ENCODE data around the gene WDCP.

WDCP gene

DNA sequence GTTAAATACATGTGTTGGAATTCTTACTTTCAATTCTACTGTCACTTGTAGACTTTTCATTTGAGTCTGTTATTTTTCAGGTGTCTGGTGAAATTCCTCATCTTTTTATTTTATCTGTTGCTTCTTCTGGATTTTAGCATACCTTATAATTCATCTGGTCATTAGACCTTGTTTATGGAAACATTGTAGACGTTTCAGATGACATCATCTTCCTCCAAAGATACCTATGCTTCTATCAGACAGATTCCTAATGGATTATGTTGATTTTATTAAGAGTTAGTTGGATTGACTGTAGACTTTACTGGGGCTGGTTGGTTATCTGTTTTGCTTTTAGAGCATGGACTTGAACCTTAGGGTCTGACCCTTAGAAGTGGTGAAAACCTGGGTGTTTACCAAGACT, 52.6 kb downstream of the WDCP start:
- ChIA-PET POLR2A (no interaction called here), CTCF (interaction anchor here (0.8 kb wide), 1 partner anchor 127 kb away, joined by 3 read pairs; no protein-coding TSS in a partner anchor)
- TF ChIP-seq HDGF (IDR thresholded peaks at IDR 0.05; ENCODE audit: borderline replicate concordance) (no peak), ZNF384 (IDR thresholded peaks at IDR 0.05) (no peak), ELF4 (IDR thresholded peaks at IDR 0.05) (no peak), BHLHE40 (IDR thresholded peaks at IDR 0.05; ENCODE audit: borderline replicate concordance) (no peak), ARNT (IDR thresholded peaks at IDR 0.05) (no peak), L3MBTL2 (conservative IDR thresholded peaks at IDR 0.05) (no peak), NFRKB (IDR thresholded peaks at IDR 0.05) (no peak), FOXM1 (IDR thresholded peaks at IDR 0.05; ENCODE audit: borderline replicate concordance) (no peak), LEF1 (IDR thresholded peaks at IDR 0.05; ENCODE audit: borderline replicate concordance) (no peak), SP1 (IDR thresholded peaks at IDR 0.05) (no peak), CTBP1 (IDR thresholded peaks at IDR 0.05; ENCODE audit: borderline replicate concordance) (no peak)
- TF ChIP-seq, protein P1, sequence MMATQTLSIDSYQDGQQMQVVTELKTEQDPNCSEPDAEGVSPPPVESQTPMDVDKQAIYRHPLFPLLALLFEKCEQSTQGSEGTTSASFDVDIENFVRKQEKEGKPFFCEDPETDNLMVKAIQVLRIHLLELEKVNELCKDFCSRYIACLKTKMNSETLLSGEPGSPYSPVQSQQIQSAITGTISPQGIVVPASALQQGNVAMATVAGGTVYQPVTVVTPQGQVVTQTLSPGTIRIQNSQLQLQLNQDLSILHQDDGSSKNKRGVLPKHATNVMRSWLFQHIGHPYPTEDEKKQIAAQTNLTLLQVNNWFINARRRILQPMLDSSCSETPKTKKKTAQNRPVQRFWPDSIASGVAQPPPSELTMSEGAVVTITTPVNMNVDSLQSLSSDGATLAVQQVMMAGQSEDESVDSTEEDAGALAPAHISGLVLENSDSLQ (IDR thresholded peaks at IDR 0.05): no peak
- DNase-seq (ENCODE audit: extremely low spot score): no peak

DNA sequence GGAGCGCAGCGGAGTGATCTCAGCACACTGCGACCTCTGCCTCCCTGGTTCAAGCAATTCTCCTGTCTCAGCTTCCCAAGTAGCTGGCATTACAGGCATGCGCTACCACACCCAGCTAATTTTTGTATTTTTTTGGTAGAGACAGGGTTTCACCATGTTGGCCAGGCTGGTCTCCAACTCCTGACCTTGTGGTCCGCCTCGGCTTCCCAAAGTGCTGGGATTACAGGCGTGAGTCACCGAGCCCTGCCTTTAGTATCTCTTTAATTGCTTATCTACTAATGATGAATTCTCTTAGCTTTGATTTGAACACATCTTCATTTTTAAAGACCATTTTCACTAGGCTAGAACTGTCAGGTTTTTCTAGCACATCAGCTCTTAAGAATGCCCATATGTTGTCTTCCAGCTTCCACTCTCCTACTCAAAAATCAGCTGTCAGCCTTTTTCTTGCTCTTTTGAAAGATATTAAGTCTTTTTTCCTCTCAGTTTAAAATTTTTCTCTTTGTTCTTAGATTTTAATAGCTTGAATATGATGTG, 53.4 kb downstream of the WDCP start:
- POLR2A ChIA-PET: no interaction called here
- TF ChIP-seq, protein P1 (IDR thresholded peaks at IDR 0.05): no peak
- no peak for TF ChIP-seq TARDBP (IDR thresholded peaks at IDR 0.05)
- no peak for TF ChIP-seq HDGF (IDR thresholded peaks at IDR 0.05; ENCODE audit: borderline replicate concordance)
- no peak for TF ChIP-seq ARNT (IDR thresholded peaks at IDR 0.05)
- no peak for TF ChIP-seq L3MBTL2 (conservative IDR thresholded peaks at IDR 0.05)
- no peak for TF ChIP-seq SUZ12 (IDR thresholded peaks at IDR 0.05)
- no peak for TF ChIP-seq CTBP1 (IDR thresholded peaks at IDR 0.05; ENCODE audit: borderline replicate concordance)
- TF ChIP-seq FOXM1 (IDR thresholded peaks at IDR 0.05; ENCODE audit: borderline replicate concordance): no peak
- no peak for TF ChIP-seq LEF1 (IDR thresholded peaks at IDR 0.05; ENCODE audit: borderline replicate concordance)
- TF ChIP-seq ZNF384 (IDR thresholded peaks at IDR 0.05): no peak
- TF ChIP-seq SP1 (IDR thresholded peaks at IDR 0.05): no peak
- TF ChIP-seq BHLHE40 (IDR thresholded peaks at IDR 0.05; ENCODE audit: borderline replicate concordance): no peak
- TF ChIP-seq ELF4 (IDR thresholded peaks at IDR 0.05): no peak
- no peak for TF ChIP-seq FOXA1 (IDR thresholded peaks at IDR 0.05)
- TF ChIP-seq NFRKB (IDR thresholded peaks at IDR 0.05): no peak
- DNase-seq (ENCODE audit: extremely low spot score): no peak
- CTCF ChIA-PET: no interaction called here

GRCh38 chr2:23992931-23993330, 54.3 kb downstream of the WDCP start:
- no peak for DNase-seq (ENCODE audit: extremely low spot score)
- CTCF ChIA-PET: no interaction called here
- TF ChIP-seq, protein P1 (IDR thresholded peaks at IDR 0.05): no peak
- no peak for TF ChIP-seq L3MBTL2 (conservative IDR thresholded peaks at IDR 0.05)
- TF ChIP-seq BHLHE40 (IDR thresholded peaks at IDR 0.05; ENCODE audit: borderline replicate concordance): no peak
- TF ChIP-seq ZNF384 (IDR thresholded peaks at IDR 0.05): no peak
- no peak for TF ChIP-seq FOXK2 (IDR thresholded peaks at IDR 0.05)
- TF ChIP-seq NFRKB (IDR thresholded peaks at IDR 0.05): no peak
- TF ChIP-seq CTBP1 (IDR thresholded peaks at IDR 0.05; ENCODE audit: borderline replicate concordance): no peak
- TF ChIP-seq ELF4 (IDR thresholded peaks at IDR 0.05): no peak
- TF ChIP-seq FOXA1 (IDR thresholded peaks at IDR 0.05): no peak
- no peak for TF ChIP-seq FOXM1 (IDR thresholded peaks at IDR 0.05; ENCODE audit: borderline replicate concordance)
- TF ChIP-seq SUZ12 (IDR thresholded peaks at IDR 0.05): no peak
- no peak for TF ChIP-seq LEF1 (IDR thresholded peaks at IDR 0.05; ENCODE audit: borderline replicate concordance)
- no peak for TF ChIP-seq ARNT (IDR thresholded peaks at IDR 0.05)
- no peak for TF ChIP-seq TARDBP (IDR thresholded peaks at IDR 0.05)
- no peak for TF ChIP-seq SP1 (IDR thresholded peaks at IDR 0.05)
- no peak for TF ChIP-seq HDGF (IDR thresholded peaks at IDR 0.05; ENCODE audit: borderline replicate concordance)
- POLR2A ChIA-PET: interaction anchor here (1.1 kb wide), 1 partner anchor 66 kb away, joined by 3 read pairs; the partner anchor contains the start of gene ATAD2B

DNA sequence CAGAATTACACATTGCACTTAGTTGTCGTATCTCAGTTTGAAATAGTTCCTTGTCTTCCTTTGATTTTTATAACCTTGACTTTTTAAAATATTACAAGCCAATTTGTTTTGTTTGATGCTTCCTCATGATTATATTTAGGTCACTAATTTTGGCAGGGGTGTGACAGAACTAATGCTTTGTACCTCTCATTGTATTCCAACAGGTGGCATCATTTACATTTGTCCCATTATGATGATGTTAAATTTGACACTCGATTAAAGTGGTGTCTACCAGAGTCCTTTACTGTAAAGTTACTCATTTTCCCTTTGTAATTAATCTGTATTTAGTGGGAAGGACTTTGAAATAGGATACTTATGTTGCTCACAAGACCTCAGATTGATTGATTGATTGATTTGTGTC, 58.8 kb downstream of the WDCP start:
- ChIA-PET CTCF (no interaction called here), POLR2A (no interaction called here)
- TF ChIP-seq FOXK2 (IDR thresholded peaks at IDR 0.05) (no peak), HDGF (IDR thresholded peaks at IDR 0.05; ENCODE audit: borderline replicate concordance) (no peak), TARDBP (IDR thresholded peaks at IDR 0.05) (no peak), SUZ12 (IDR thresholded peaks at IDR 0.05) (no peak)
- DNase-seq (ENCODE audit: extremely low spot score): no peak
